Heart right ventricle (tissue), 16 donors: ENCODE data around the gene MON1A. TPM values are rescaled to one million over a fixed set of nuclear protein-coding genes. Genes with fewer than 3 reads are reported as not detected.

Experiments used
- ATAC-seq, 8 donors: fragments of 200-7000 bp; cut with Tn5 transposase; one replicate each; pipeline ENCODE4 v1.9.1; 2020; ENCODE audit warnings: mild to moderate bottlenecking in 8 of 8, moderate library complexity in 8 of 8, moderate number of reproducible peaks in 1 of 8
- DNase-seq, 2 donors: peaks; one replicate each; pipeline ENCODE4 v3.0.0-alpha.2; 2020
- H3K27ac ChIP-seq, 10 donors: fragments of 200-600 bp; sonication (generic) in 2 of 10; one replicate each; pipeline versions ENCODE4 v1.5.0 to v1.8.0; 2020 to 2022; ENCODE audit warnings: mild to moderate bottlenecking in 3 of 10
- H3K27me3 ChIP-seq, 7 donors: fragments of 200-600 bp; one replicate each; pipeline ENCODE4 v1.8.0; 2021 to 2022; ENCODE audit warnings: mild to moderate bottlenecking in 2 of 7
- H3K36me3 ChIP-seq, 9 donors: fragments of 200-600 bp; sonication (generic) in 1 of 9; one replicate each; pipeline versions ENCODE4 v1.5.0 to v1.8.0; 2020 to 2022; ENCODE audit warnings: mild to moderate bottlenecking in 2 of 9
- H3K4me1 ChIP-seq, 9 donors: fragments of 200-600 bp; sonication (generic) in 1 of 9; one replicate each; pipeline versions ENCODE4 v1.5.0 to v1.8.0; 2020 to 2022; ENCODE audit warnings: mild to moderate bottlenecking in 4 of 9
- H3K4me3 ChIP-seq, 10 donors: fragments of 200-600 bp; sonication (generic) in 2 of 10; one replicate each; pipeline versions ENCODE4 v1.5.0 to v1.8.0; 2020 to 2022; ENCODE audit warnings: mild to moderate bottlenecking in 7 of 10, moderate library complexity in 2 of 10
- H3K9me3 ChIP-seq, 11 donors: fragments of 200-600 bp in 10 of 11; sonication (generic) in 2 of 11; one replicate each; pipeline versions ENCODE4 v1.5.0 to v1.8.0; 2013 to 2022; ENCODE audit warnings: mild to moderate bottlenecking in 2 of 11, control low read depth in 1 of 11, moderate library complexity in 1 of 11
- WGBS, 2 donors: extraction: QIAGEN DNeasy Blood & Tissue Kit; methylation state at CpG; one replicate each; pipeline ENCODE4 v1.1.7; 2013; ENCODE audit warnings: inconsistent platforms in 1 of 2; 5-methylcytosine and 5-hydroxymethylcytosine counted together
- intact Hi-C, 10 donors: fragments of 100-400 bp; cut with DNase I; formaldehyde crosslinking; loops; one replicate each; pipeline versions ENCODE4 v1.11.1 to v1.14.2; 2022
- polyA plus RNA-seq, 2 donors: library from polyadenylated mRNA; stranded (reverse); fragments of 200-250 nt; gene quantifications; one replicate each; pipeline ENCODE4 v1.2.3, GENCODE V29; 2013
- total RNA-seq, 10 donors: library from RNA; stranded (reverse); fragmentation: NEBNext Ultra II Directional in 3 of 10; extraction: Animal tissue kit (Norgen Biotek cat#: 25700) in 3 of 10; gene quantifications; one replicate each; pipeline versions ENCODE4 v1.2.1 to v1.2.4, GENCODE V29; 2021 to 2023
- TF ChIP-seq, protein P1 (sequence below), 9 donors: fragments of 200-600 bp; sonication (generic) in 2 of 9; IDR thresholded peaks; one replicate each; pipeline versions ENCODE4 v1.5.0 to v1.8.0; 2021 to 2022; ENCODE audit warnings: antibody characterized with exemption in 9 of 9, mild to moderate bottlenecking in 5 of 9, moderate library complexity in 1 of 9
- donor health status: Arrhythmogenic right ventricular cardiomyopathy.
- donor health status: ischemic (EF 13 %, LVEDD 7.1; RV severe dilation, severe dysfunction).
- donor health status: healthy with polysubstance abuse.
- donor health status: DM: no; HTN: yes; CAD: no.
- donor health status: DM: no; HTN: no; CAD: no.
- donor health status: ischemic (EF 25% LVEDD 6.9; RV normal size, moderate dysfunction).
- donor health status: ischemic (EF 25% LVEDD 5.7; RV mildly dilated, moderate dysfunction).
- donor health status: healthy.
- donor health status: DM: yes; HTN: yes; CAD: no.
- donor health status: Ischemic cardiomyopathy.
- donor health status: ischemic (EF 35%, LVEDD 5.7; RV mildly dilated, moderate dysfunction).
- donor health status: nonischemic (EF 11% LVEDD 7.7; RV severe dilation, severe dysfunction).
- donor health status: DM: yes; HTN: yes; CAD: no.
- donor health status: PGD.
- donor health status: ischemic (EF 29% LVEDD 5.4; RV normal size, mild dysfunction).
- donor health status: nonischemic (EF 23%, LVEDD 6.1; RV moderate dilation, normal function).

The MON1A gene
- total and polyA plus RNA-seq, 12 donors: 5.3 to 10.6 (median 6.7) TPM

DNA sequence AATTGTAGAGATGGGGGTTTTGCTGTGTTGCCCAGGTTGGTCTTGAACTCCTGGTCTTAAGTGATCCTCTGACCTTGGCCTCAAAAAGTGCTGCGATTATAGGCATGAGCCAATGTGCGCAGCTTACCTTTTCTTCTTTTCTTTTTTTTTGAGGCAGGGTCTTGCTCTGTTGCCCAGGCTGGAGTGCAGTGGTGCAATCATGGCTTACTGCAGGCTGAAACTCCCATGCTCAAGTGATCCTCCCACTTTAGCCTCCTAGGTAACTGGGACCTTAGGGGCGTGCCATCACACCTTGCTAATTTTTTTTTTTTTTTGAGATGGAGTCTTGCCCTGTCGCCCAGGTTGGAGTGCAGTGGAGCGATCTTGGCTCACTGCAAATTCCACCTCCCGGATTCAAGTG, 23.3 kb upstream of the MON1A start:
- Histone ChIP-seq H3K27me3 (no peaks in the 10 kb centered on the region), H3K4me3 (no peak overlapping the region), H3K9me3 (no peaks in the 10 kb centered on the region), H3K27ac (no peak overlapping the region), H3K36me3 (no peaks in the 10 kb centered on the region), H3K4me1 (peaks cover 0 to 30% (median 16%) of the 10 kb centered on the region in 9 donors)
- DNase-seq (no peak), ATAC-seq (no peak)
- intact Hi-C loops: no loop called here
- 97 to 98% methylated on average over 6 of the region's 6 CpGs for WGBS, 2 donors
- TF ChIP-seq, protein P1, sequence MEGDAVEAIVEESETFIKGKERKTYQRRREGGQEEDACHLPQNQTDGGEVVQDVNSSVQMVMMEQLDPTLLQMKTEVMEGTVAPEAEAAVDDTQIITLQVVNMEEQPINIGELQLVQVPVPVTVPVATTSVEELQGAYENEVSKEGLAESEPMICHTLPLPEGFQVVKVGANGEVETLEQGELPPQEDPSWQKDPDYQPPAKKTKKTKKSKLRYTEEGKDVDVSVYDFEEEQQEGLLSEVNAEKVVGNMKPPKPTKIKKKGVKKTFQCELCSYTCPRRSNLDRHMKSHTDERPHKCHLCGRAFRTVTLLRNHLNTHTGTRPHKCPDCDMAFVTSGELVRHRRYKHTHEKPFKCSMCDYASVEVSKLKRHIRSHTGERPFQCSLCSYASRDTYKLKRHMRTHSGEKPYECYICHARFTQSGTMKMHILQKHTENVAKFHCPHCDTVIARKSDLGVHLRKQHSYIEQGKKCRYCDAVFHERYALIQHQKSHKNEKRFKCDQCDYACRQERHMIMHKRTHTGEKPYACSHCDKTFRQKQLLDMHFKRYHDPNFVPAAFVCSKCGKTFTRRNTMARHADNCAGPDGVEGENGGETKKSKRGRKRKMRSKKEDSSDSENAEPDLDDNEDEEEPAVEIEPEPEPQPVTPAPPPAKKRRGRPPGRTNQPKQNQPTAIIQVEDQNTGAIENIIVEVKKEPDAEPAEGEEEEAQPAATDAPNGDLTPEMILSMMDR (IDR thresholded peaks at IDR 0.05): no peak

DNA sequence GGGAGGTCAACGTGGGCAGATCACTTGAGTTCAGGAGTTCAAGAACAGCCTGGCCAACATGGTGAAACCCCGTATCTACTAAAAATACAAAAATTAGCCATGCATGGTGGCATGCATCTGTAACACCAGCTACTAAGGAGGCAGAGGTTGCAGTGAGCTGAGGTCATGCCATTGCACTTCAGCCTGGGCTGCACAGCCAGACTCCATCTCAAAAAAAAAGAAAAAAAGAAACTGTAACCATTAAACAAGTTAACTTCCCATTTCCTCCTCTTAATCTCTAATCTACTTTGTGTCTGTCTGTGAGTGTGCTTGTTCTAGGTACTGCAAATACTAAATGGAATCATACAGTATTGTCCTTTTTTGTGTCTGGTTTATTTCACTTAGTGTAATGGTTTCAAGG, 13.0 kb upstream of the MON1A start:
- intact Hi-C loops: no loop called here

DNA sequence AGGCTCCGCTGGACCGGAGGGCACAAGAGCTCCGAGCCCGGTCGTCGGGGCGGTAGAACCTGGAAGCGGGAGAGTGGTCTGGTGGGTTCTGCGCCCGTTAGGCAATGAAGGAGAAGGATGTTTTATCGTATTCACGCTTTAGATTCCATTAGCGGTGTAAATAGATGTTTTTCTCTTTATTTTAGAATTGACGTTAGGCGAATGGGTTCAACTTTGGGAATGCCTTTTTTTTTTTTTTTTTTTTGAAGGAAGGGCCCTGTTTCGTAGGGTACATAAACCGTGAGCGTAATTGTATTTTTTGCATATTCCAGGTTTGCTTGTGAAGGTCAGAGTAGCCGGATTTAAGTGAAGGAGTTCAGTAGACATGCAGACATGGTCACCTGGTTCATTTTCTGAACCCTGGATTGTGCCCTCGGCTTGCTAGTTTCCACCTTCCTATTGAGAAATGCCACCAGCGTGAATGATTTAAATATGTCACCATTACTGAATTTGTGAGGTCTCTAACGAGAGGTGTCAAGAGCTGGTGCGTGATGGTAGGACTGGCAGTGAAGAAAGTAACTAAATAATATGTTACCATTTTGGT, 11.1 kb upstream of the MON1A start:
- Histone ChIP-seq H3K4me3 (peak overlapping the region; percentile 32 to 95 (median 80)), H3K27me3 (no peaks in the 10 kb centered on the region), H3K9me3 (no peaks in the 10 kb centered on the region), H3K36me3 (peaks cover 0 to 12% (median 0%) of the 10 kb centered on the region in 9 donors), H3K4me1 (peaks cover 5 to 36% (median 25%) of the 10 kb centered on the region in 9 donors), H3K27ac (peak overlapping the region; percentile 82 to 98 (median 95))
- no peak for ATAC-seq
- intact Hi-C loops: no loop called here
- DNase-seq: no peak
- 7 to 8% methylated on average over 23 of the region's 23 CpGs for WGBS, 2 donors
- TF ChIP-seq, protein P1 (IDR thresholded peaks at IDR 0.05): no peak

More for the DNA sequence above, 13.0 kb upstream of the MON1A start:
- Histone ChIP-seq H3K4me1 (peaks cover 5 to 36% (median 25%) of the 10 kb centered on the region in 9 donors), H3K9me3 (no peaks in the 10 kb centered on the region), H3K27me3 (no peaks in the 10 kb centered on the region), H3K4me3 (no peak overlapping the region), H3K36me3 (peaks cover 0 to 19% (median 0%) of the 10 kb centered on the region in 9 donors), H3K27ac (no peak overlapping the region)
- 77 to 80% methylated on average over 2 of the region's 2 CpGs for WGBS, 2 donors
- TF ChIP-seq, protein P1 (IDR thresholded peaks at IDR 0.05): no peak
- DNase-seq: no peak
- no peak for ATAC-seq

DNA sequence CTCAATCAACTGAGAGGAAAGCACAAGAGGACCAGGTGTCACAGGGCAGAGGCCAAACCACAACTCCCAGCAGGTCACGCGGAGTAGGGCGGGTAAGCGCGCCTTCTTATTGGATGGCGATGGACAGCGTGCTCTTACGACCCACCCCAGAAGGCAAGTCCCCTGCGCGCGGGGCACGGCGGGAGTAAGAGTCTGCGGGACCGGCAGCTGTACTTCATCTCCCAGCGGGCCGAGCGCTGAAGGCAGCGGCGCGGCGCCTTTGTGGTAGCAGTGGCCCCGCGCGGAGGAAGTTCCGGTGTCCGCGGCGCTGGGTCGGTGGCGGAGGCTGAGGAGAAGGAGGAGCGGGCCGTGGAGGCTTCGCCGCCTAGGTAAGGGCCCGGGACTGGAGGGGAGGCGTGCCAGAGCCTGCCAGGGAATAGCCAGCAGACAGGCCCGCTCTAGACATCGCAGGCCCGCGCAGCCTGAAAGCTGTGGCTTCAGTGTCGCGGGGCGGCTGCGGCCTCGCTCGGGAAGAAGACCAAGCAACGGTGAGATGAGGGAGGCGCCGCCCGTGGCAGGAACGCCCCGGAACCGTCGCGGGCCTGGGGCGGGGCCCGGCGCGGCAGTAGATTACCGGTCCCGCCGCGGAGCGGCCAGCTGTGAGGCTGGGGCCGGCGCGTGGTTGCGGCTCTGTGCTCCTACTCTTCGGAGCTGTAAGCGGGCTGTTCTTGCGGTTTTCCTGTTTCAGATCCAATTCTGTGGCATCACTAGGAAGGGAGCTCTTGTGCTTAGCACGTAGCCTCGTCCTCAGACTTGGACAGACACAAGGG, 10.5 kb upstream of the MON1A start, which contains the start of gene RBM6:
RBM6 (plus strand) TSS at position 293 of the 809 bp plus-strand sequence. CDS start 22,492 bp downstream, outside the sequence.
- TF ChIP-seq, protein P1 (IDR thresholded peaks at IDR 0.05): peak in 1 of 9 donors; percentile 5
- intact Hi-C loops: no loop called here

More for the DNA sequence above, 10.5 kb upstream of the MON1A start, which contains the start of gene RBM6:
- ATAC-seq: peak; percentile 98 to 100 (median 99)
- H3K36me3 ChIP-seq: peaks cover 0 to 11% (median 0%) of the 10 kb centered on the region in 9 donors
- peaks cover 5 to 36% (median 25%) of the 10 kb centered on the region in 9 donors for H3K4me1 ChIP-seq
- H3K27me3 ChIP-seq: no peaks in the 10 kb centered on the region
- peak within 1 kb of the TSS; percentile 32 to 95 (median 80) for H3K4me3 ChIP-seq
- WGBS, 2 donors: 0 to 1% methylated on average over 70 to 74 of the region's 74 CpGs
- peak within 1 kb of the TSS; percentile 82 to 98 (median 95) for H3K27ac ChIP-seq
- H3K9me3 ChIP-seq: no peaks in the 10 kb centered on the region
- DNase-seq: peak; percentile 97
